A673 (cell line): ENCODE data around the gene COL28A1. TPM values are rescaled to one million over a fixed set of nuclear protein-coding genes. Genes with fewer than 3 reads are reported as not detected.

Experiments used
- BruUV-seq: library from RNA; stranded (reverse); fragments of 400-500 nt; replicated peaks from 2 replicates; lab custom pipeline; 2021; lab: Mats Ljungman, UMichigan
- CTCF ChIA-PET: fragments of 300-600 bp; sonication (Branson Sonifier 250); formaldehyde crosslinking; loops from one replicate; lab custom pipeline; 2022; ENCODE audit warnings: antibody characterized with exemption; lab: Charles Lee
- POLR2A ChIA-PET: fragments of 300-600 bp; sonication (Branson Sonifier 250); formaldehyde crosslinking; loops from one replicate; lab custom pipeline; 2022; ENCODE audit warnings: antibody characterized with exemption; ENCODE audit not compliant: low non-redundant PET; lab: Charles Lee
- DNase-seq: peaks from one replicate; pipeline ENCODE4 v3.0.0-alpha.2; 2015; ENCODE audit warnings: low spot score
- H3K27ac ChIP-seq: fragments of 200-600 bp; sonication (generic); 2 replicates; pipeline ENCODE4 v1.5.1; 2016; ENCODE audit warnings: mixed run types, low read depth, mild to moderate bottlenecking, mixed read lengths, antibody characterized with exemption, low read length; ENCODE audit not compliant: poor library complexity, severe bottlenecking
- H3K27me3 ChIP-seq: fragments of 200-600 bp; sonication (generic); replicated peaks from 2 replicates; pipeline ENCODE4 v1.6.1; 2017; ENCODE audit warnings: mixed run types, low read depth, mild to moderate bottlenecking, mixed read lengths, antibody characterized with exemption, low read length; ENCODE audit not compliant: insufficient read depth, poor library complexity
- H3K36me3 ChIP-seq: fragments of 200-600 bp; sonication (generic); 2 replicates; pipeline ENCODE4 v1.6.1; 2016; ENCODE audit warnings: mixed run types, mild to moderate bottlenecking, mixed read lengths, antibody characterized with exemption, low read length; ENCODE audit not compliant: insufficient read depth, poor library complexity, severe bottlenecking
- H3K4me1 ChIP-seq: fragments of 200-600 bp; sonication (generic); 2 replicates; pipeline ENCODE4 v1.6.1; 2017; ENCODE audit warnings: mixed run types, mild to moderate bottlenecking, mixed read lengths, antibody characterized with exemption, low read length; ENCODE audit not compliant: insufficient read depth, poor library complexity, severe bottlenecking
- H3K4me3 ChIP-seq: fragments of 200-600 bp; sonication (generic); 2 replicates; pipeline ENCODE4 v1.5.1; 2016; ENCODE audit warnings: low read depth, mixed run types, mild to moderate bottlenecking, mixed read lengths, low read length; ENCODE audit not compliant: poor library complexity, severe bottlenecking
- H3K9me3 ChIP-seq: fragments of 200-600 bp; sonication (generic); 2 replicates; pipeline ENCODE4 v1.6.1; 2016; ENCODE audit warnings: mixed run types, low read depth, mild to moderate bottlenecking, mixed read lengths, antibody characterized with exemption, low read length; ENCODE audit not compliant: poor library complexity, severe bottlenecking
- EZH2 ChIP-seq: fragments of 200-600 bp; sonication (generic); IDR thresholded peaks from 2 replicates; pipeline ENCODE4 v1.6.1; 2017; ENCODE audit warnings: borderline replicate concordance, low read depth, mild to moderate bottlenecking, mixed read lengths, antibody characterized with exemption, low read length; ENCODE audit not compliant: poor library complexity, severe bottlenecking
- intact Hi-C: fragments of 100-400 bp; cut with micrococcal nuclease; formaldehyde crosslinking; loops from one replicate; pipeline ENCODE4 v1.10.0; 2022; ENCODE audit not compliant: unreplicated experiment
- total RNA-seq: library from RNA; stranded (reverse); gene quantifications from 2 replicates; pipeline ENCODE4 v1.2.3, GENCODE V29; 2021
- TF ChIP-seq, protein P1 (sequence below): fragments of 300-800, 200-600 bp; sonication (generic); conservative IDR thresholded peaks from 2 replicates; pipeline ENCODE4 v1.5.1; 2017; ENCODE audit warnings: low read depth, mild to moderate bottlenecking, antibody characterized with exemption, low read length, moderate library complexity, mixed read lengths

COL28A1 gene
- total RNA-seq, 1 experiment from 2014 or later: 0.34 TPM

GRCh38 chr7:7505915-7506314 is 29.8 kb downstream of the COL28A1 start:
- H3K27ac ChIP-seq: no peak overlapping the region
- peaks cover 17% of the 10 kb centered on the region for H3K4me1 ChIP-seq
- DNase-seq: no peak
- H3K9me3 ChIP-seq: no peaks in the 10 kb centered on the region
- ChIA-PET CTCF (no interaction called here), POLR2A (no interaction called here)
- no TSS peak for BruUV-seq
- intact Hi-C loops: no loop called here
- H3K36me3 ChIP-seq: no peaks in the 10 kb centered on the region
- H3K4me3 ChIP-seq: no peak overlapping the region
- peaks cover 7% of the 10 kb centered on the region for H3K27me3 ChIP-seq
- TF ChIP-seq, protein P1, sequence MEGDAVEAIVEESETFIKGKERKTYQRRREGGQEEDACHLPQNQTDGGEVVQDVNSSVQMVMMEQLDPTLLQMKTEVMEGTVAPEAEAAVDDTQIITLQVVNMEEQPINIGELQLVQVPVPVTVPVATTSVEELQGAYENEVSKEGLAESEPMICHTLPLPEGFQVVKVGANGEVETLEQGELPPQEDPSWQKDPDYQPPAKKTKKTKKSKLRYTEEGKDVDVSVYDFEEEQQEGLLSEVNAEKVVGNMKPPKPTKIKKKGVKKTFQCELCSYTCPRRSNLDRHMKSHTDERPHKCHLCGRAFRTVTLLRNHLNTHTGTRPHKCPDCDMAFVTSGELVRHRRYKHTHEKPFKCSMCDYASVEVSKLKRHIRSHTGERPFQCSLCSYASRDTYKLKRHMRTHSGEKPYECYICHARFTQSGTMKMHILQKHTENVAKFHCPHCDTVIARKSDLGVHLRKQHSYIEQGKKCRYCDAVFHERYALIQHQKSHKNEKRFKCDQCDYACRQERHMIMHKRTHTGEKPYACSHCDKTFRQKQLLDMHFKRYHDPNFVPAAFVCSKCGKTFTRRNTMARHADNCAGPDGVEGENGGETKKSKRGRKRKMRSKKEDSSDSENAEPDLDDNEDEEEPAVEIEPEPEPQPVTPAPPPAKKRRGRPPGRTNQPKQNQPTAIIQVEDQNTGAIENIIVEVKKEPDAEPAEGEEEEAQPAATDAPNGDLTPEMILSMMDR: no peak
- no peak for TF ChIP-seq EZH2

DNA sequence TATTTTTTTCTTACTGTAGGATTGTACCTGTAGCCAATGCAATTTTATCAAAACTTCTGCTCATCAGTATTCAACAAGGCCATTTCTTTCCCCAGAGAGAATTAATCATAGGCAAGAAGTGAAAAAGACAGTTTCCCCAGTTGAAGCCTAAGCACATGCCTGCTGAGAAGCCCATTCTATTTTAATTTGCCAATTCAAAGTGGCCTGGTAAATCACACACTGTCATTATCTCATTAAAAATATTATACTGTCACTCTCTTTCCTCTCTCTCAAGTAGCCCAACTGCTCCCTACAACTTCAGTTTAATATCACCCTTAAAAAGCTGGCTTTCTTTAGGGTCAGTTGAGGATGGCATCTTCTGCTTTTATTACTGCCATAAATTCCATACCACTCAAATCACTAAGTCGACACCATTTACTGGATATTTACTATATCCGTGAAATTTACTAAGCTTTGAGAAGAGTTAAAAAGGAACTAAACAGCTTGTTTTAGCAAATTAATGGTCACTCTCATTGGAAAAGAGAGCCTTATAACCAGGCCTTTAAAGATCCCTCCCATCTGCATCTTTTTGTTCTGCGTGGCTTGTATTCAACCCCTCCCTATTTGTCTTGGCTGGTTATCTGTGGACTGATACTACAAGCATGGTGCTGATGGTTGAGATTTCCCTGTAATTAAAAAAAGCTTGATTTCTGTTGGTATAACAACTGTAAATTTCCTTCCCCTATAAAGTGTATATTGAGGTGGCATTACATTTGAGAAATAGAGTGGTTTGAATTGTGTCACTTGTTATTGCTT is 30.6 kb downstream of the COL28A1 start:
- CTCF ChIA-PET: no interaction called here
- DNase-seq: peak; percentile 61
- BruUV-seq: no TSS peak
- Histone ChIP-seq H3K9me3 (no peaks in the 10 kb centered on the region), H3K4me1 (peaks cover 17% of the 10 kb centered on the region), H3K36me3 (no peaks in the 10 kb centered on the region), H3K27ac (no peak overlapping the region), H3K27me3 (peaks cover 7% of the 10 kb centered on the region), H3K4me3 (no peak overlapping the region)
- TF ChIP-seq, protein P1: no peak
- TF ChIP-seq EZH2: no peak
- POLR2A ChIA-PET: no interaction called here
- intact Hi-C loops: no loop called here

- Histone ChIP-seq H3K9me3 (no peaks in the 10 kb centered on the region), H3K4me3 (no peak overlapping the region), H3K27ac (no peak overlapping the region), H3K4me1 (peaks cover 27% of the 10 kb centered on the region), H3K27me3 (no peaks in the 10 kb centered on the region), H3K36me3 (no peaks in the 10 kb centered on the region)
- intact Hi-C loops: no loop called here
- no peak for TF ChIP-seq EZH2
- TF ChIP-seq, protein P1: no peak
- no TSS peak for BruUV-seq
- no peak for DNase-seq
- ChIA-PET CTCF (no interaction called here), POLR2A (no interaction called here)
These were observed 35.8 kb downstream of the COL28A1 start for GRCh38 chr7:7499892-7500291.
